ENCODE results near the gene ARHGEF28.

GRCh38 chr5:73668017-73668416 is 42.0 kb downstream of the ARHGEF28 start:
- TF ChIP-seq CTCF (IDR thresholded peaks at IDR 0.05 in 4 of 5, conservative IDR thresholded peaks at IDR 0.05 in 1 of 5): no peak
- TF ChIP-seq POLR2A (IDR thresholded peaks at IDR 0.05): no peak
